HG02970 (cell line): Measurements from ENCODE around the gene EID3.

ENCODE experiments used
- ATAC-seq: cut with Tn5 transposase; IDR thresholded peaks from one replicate; pipeline ENCODE4 v1.9.1; 2021; ENCODE audit warnings: mild to moderate bottlenecking, moderate library complexity, moderate number of reproducible peaks; ENCODE audit not compliant: unreplicated experiment, low FRiP score

The EID3 gene

GRCh38 chr12:104353012-104353981 lies 49.8 kb downstream of the EID3 start:
- ATAC-seq: no peak

GRCh38 chr12:104354167-104354867 lies 50.8 kb downstream of the EID3 start:
- no peak for ATAC-seq
